H9 (cell line): ENCODE data around the gene BEST3. TPM values are rescaled to one million over a fixed set of nuclear protein-coding genes. Genes with fewer than 3 reads are reported as not detected.

Source experiments
- DNase-seq: peaks from one replicate; pipeline ENCODE4 v3.0.0-alpha.2; 2017
- H2AFZ ChIP-seq: one replicate; pipeline ENCODE4 v1.6.1; 2013; ENCODE audit warnings: mild to moderate bottlenecking, low read length, control low read depth, moderate library complexity
- H2AK5ac ChIP-seq: 2 replicates; pipeline ENCODE4 v1.6.1; 2013; ENCODE audit warnings: low read length, control low read depth, mixed read lengths; ENCODE audit not compliant: insufficient read length
- H2BK120ac ChIP-seq: one replicate; pipeline ENCODE4 v1.6.1; 2013; ENCODE audit warnings: low read depth, mild to moderate bottlenecking, low read length, control low read depth, inconsistent platforms; ENCODE audit not compliant: poor library complexity, severe bottlenecking
- H2BK12ac ChIP-seq: 2 replicates; pipeline ENCODE4 v1.6.1; 2013; ENCODE audit warnings: low read length, control low read depth, mixed read lengths, low read depth; ENCODE audit not compliant: insufficient read length
- H2BK15ac ChIP-seq: 2 replicates; pipeline ENCODE4 v1.6.1; 2013; ENCODE audit warnings: low read depth, low read length, control low read depth
- H2BK20ac ChIP-seq: one replicate; pipeline ENCODE4 v1.6.1; 2013; ENCODE audit warnings: low read depth, mild to moderate bottlenecking, low read length, control low read depth, inconsistent platforms; ENCODE audit not compliant: poor library complexity, severe bottlenecking
- H2BK5ac ChIP-seq: 2 replicates; pipeline ENCODE4 v1.6.1; 2013; ENCODE audit warnings: low read length, control low read depth, mixed read lengths; ENCODE audit not compliant: insufficient read length
- H3K14ac ChIP-seq: 2 replicates; pipeline ENCODE4 v1.6.1; 2013; ENCODE audit warnings: low read length, control low read depth; ENCODE audit not compliant: insufficient read depth
- H3K18ac ChIP-seq: 2 replicates; pipeline ENCODE4 v1.6.1; 2013; ENCODE audit warnings: low read depth, mild to moderate bottlenecking, mixed read lengths, low read length, control low read depth; ENCODE audit not compliant: insufficient read length
- H3K23ac ChIP-seq: 2 replicates; pipeline ENCODE4 v1.6.1; 2013; ENCODE audit warnings: low read length, control low read depth, mixed read lengths, low read depth; ENCODE audit not compliant: insufficient read length
- H3K23me2 ChIP-seq: 2 replicates; pipeline ENCODE4 v1.6.1; 2013; ENCODE audit warnings: low read depth, mild to moderate bottlenecking, mixed read lengths, low read length, control low read depth; ENCODE audit not compliant: insufficient read length, poor library complexity, severe bottlenecking
- H3K27ac ChIP-seq: 2 replicates; pipeline ENCODE4 v1.5.1; 2013; ENCODE audit warnings: low read length, control low read depth, mixed read lengths, low read depth; ENCODE audit not compliant: insufficient read length
- H3K27me3 ChIP-seq: 2 replicates; pipeline ENCODE4 v1.6.1; 2013; ENCODE audit warnings: low read length, control low read depth, inconsistent platforms; ENCODE audit not compliant: insufficient read depth
- H3K4ac ChIP-seq: 2 replicates; pipeline ENCODE4 v1.6.1; 2013; ENCODE audit warnings: low read depth, mild to moderate bottlenecking, control low read depth, inconsistent platforms, low read length, moderate library complexity
- H3K4me1 ChIP-seq: 2 replicates; pipeline ENCODE4 v1.6.1; 2013; ENCODE audit warnings: low read length, control low read depth, inconsistent platforms; ENCODE audit not compliant: insufficient read depth
- H3K4me2 ChIP-seq: 2 replicates; pipeline ENCODE4 v1.6.1; 2013; ENCODE audit warnings: low read length, control low read depth, mixed read lengths; ENCODE audit not compliant: insufficient read length, insufficient read depth
- H3K56ac ChIP-seq: 2 replicates; pipeline ENCODE4 v1.6.1; 2013; ENCODE audit warnings: low read depth, mild to moderate bottlenecking, mixed read lengths, low read length, control low read depth; ENCODE audit not compliant: insufficient read length
- H3K79me1 ChIP-seq: 2 replicates; pipeline ENCODE4 v1.6.1; 2013; ENCODE audit warnings: low read depth, mild to moderate bottlenecking, moderate library complexity, low read length, control low read depth, inconsistent platforms; ENCODE audit not compliant: insufficient read depth, poor library complexity, severe bottlenecking
- H3K79me2 ChIP-seq: 2 replicates; pipeline ENCODE4 v1.6.1; 2013; ENCODE audit warnings: low read length, control low read depth, inconsistent platforms; ENCODE audit not compliant: insufficient read depth
- H3K9ac ChIP-seq: 2 replicates; pipeline ENCODE4 v1.6.1; 2013; ENCODE audit warnings: low read length, control low read depth, mixed read lengths; ENCODE audit not compliant: insufficient read length; ENCODE audit errors: extremely low read depth
- H3K9me3 ChIP-seq: one replicate; pipeline ENCODE4 v1.6.1; 2013; ENCODE audit warnings: low read depth, low read length, inconsistent platforms; ENCODE audit not compliant: control insufficient read depth
- H3T11ph ChIP-seq: one replicate; pipeline ENCODE4 v1.6.1; 2013; ENCODE audit warnings: mild to moderate bottlenecking, low read length, control low read depth, inconsistent platforms
- H4K20me1 ChIP-seq: one replicate; pipeline ENCODE4 v1.6.1; 2013; ENCODE audit not compliant: control insufficient read depth, insufficient read length, insufficient read depth
- H4K5ac ChIP-seq: 2 replicates; pipeline ENCODE4 v1.6.1; 2013; ENCODE audit warnings: low read depth, mild to moderate bottlenecking, mixed read lengths, low read length, control low read depth; ENCODE audit not compliant: insufficient read length
- H4K8ac ChIP-seq: replicated peaks from 2 replicates; pipeline ENCODE4 v1.6.1; 2013; ENCODE audit warnings: low read length, control low read depth, mixed read lengths, low read depth; ENCODE audit not compliant: insufficient read length
- H4K91ac ChIP-seq: 2 replicates; pipeline ENCODE4 v1.6.1; 2013; ENCODE audit warnings: low read depth, mild to moderate bottlenecking, moderate library complexity, mixed read lengths, low read length, control low read depth; ENCODE audit not compliant: insufficient read length
- H3K27ac Mint-ChIP-seq, 3 experiments: 2 replicates in 2 of 3; 3 replicates in 1 of 3; pipeline ENCODE4 v1.8.0; 2020 to 2021; ENCODE audit warnings: mixed read lengths in 3 of 3, mild to moderate bottlenecking in 1 of 3, moderate library complexity in 1 of 3
- H3K27me3 Mint-ChIP-seq: 2 replicates; pipeline ENCODE4 v1.8.0; 2021; ENCODE audit warnings: low read depth, mild to moderate bottlenecking, moderate library complexity, mixed read lengths
- H3K36me3 Mint-ChIP-seq, 3 experiments: 2 replicates in 2 of 3; 3 replicates in 1 of 3; pipeline ENCODE4 v1.8.0; 2020 to 2021; ENCODE audit warnings: low read depth in 3 of 3, mixed read lengths in 3 of 3; ENCODE audit not compliant: insufficient read depth in 1 of 3
- H3K4me1 Mint-ChIP-seq, 2 experiments: 2 replicates each; pipeline ENCODE4 v1.8.0; 2020; ENCODE audit warnings: mixed read lengths in 2 of 2
- H3K4me3 Mint-ChIP-seq, 2 experiments: 2 replicates in 1 of 2; 3 replicates in 1 of 2; pipeline ENCODE4 v1.8.0; 2020 to 2021; ENCODE audit warnings: mild to moderate bottlenecking in 2 of 2, mixed read lengths in 2 of 2, moderate library complexity in 1 of 2
- H3K9me3 Mint-ChIP-seq, 2 experiments: 2 replicates in 1 of 2; 3 replicates in 1 of 2; pipeline ENCODE4 v1.8.0; 2020; ENCODE audit warnings: mild to moderate bottlenecking in 2 of 2, mixed read lengths in 2 of 2, moderate library complexity in 1 of 2
- CTCF ChIP-seq: fragments of 200-600 bp; sonication (generic); conservative IDR thresholded peaks from 3 replicates; pipeline ENCODE4 v1.8.0; 2021; ENCODE audit warnings: antibody characterized with exemption, mild to moderate bottlenecking
- WGBS: extraction: QIAGEN DNeasy Blood & Tissue Kit; methylation state at CpG from one replicate; pipeline ENCODE4 v1.1.7; 2013; ENCODE audit warnings: missing lambda C conversion rate, low lambda C conversion rate, mixed read lengths; ENCODE audit not compliant: insufficient read length; ENCODE audit errors: extremely low coverage; 5-methylcytosine and 5-hydroxymethylcytosine counted together
- total RNA-seq: library from RNA; stranded (reverse); gene quantifications from 2 replicates; pipeline ENCODE4 v1.2.1, GENCODE V29; 2021

BEST3 gene
- total RNA-seq, 1 experiment from 2014 or later = 0.42 TPM

- Histone ChIP-seq H3T11ph (no peak overlapping the region), H3K9ac (no peak overlapping the region), H3K79me1 (no peaks in the 10 kb centered on the region), H3K56ac (no peak overlapping the region), H3K23ac (no peak overlapping the region), H3K27ac (no peak overlapping the region), H2AFZ (no peak overlapping the region), H4K20me1 (no peaks in the 10 kb centered on the region), H3K18ac (no peak overlapping the region), H2BK120ac (no peak overlapping the region), H3K4ac (no peak overlapping the region), H2BK20ac (no peak overlapping the region), H4K91ac (no peak overlapping the region), H4K5ac (no peak overlapping the region), H3K4me2 (no peak overlapping the region), H3K79me2 (no peaks in the 10 kb centered on the region), H2BK15ac (no peak overlapping the region), H3K23me2 (no peaks in the 10 kb centered on the region), H3K4me1 (no peaks in the 10 kb centered on the region; the same call in 1 of the 2 replicates), H2AK5ac (no peak overlapping the region), H3K27me3 (no peaks in the 10 kb centered on the region), H2BK12ac (no peak overlapping the region), H4K8ac (no peak overlapping the region), H3K9me3 (no peaks in the 10 kb centered on the region), H3K14ac (no peak overlapping the region), H2BK5ac (no peak overlapping the region)
- H3K4me3 Mint-ChIP-seq = no peak overlapping the region
- peak; percentile 63 for TF ChIP-seq CTCF
- H3K27me3 Mint-ChIP-seq = no peaks in the 10 kb centered on the region
- peaks cover 7% of the 10 kb centered on the region in 2 experiments for H3K4me1 Mint-ChIP-seq
- no peak overlapping the region for H3K27ac Mint-ChIP-seq
- no peaks in the 10 kb centered on the region for H3K36me3 Mint-ChIP-seq
- WGBS = no CpG with 5 or more reads among the region's 2 CpGs
- H3K9me3 Mint-ChIP-seq = no peaks in the 10 kb centered on the region; a peak in 1 of 5 replicates
- DNase-seq = no peak
Measured at GRCh38 chr12:69633061-69633460, 66.0 kb downstream of the BEST3 start.
